HL-60 (cell line): ENCODE measurements around the gene FCRL6.

Experiments used
- DNase-seq, 2 experiments: peaks; one replicate each; pipeline ENCODE4 v3.0.0-alpha.2; 2010 to 2020; ENCODE audit warnings: low read depth in 1 of 2, low spot score in 1 of 2
- H3K27ac ChIP-seq: fragments of 250-450 bp; sonication (Bioruptor Pico); replicated peaks from 2 replicates; pipeline ENCODE4 v1.5.1; 2020; ENCODE audit warnings: mild to moderate bottlenecking, moderate library complexity
- H3K27me3 ChIP-seq: fragments of 250-450 bp; sonication (Bioruptor Pico); 2 replicates; pipeline ENCODE4 v1.5.1; 2021; ENCODE audit warnings: mild to moderate bottlenecking, moderate library complexity; ENCODE audit not compliant: insufficient read depth, poor library complexity, severe bottlenecking
- H3K4me3 ChIP-seq: replicated peaks from 2 replicates; pipeline ENCODE4 v1.5.1; 2011; ENCODE audit warnings: mild to moderate bottlenecking, control low read depth, low read length; ENCODE audit not compliant: insufficient read depth
- CTCF ChIP-seq: IDR thresholded peaks from one replicate; pipeline ENCODE4 v1.5.1; 2011; ENCODE audit warnings: low read length, control low read depth, inconsistent platforms; ENCODE audit not compliant: insufficient read depth
- GABPA ChIP-seq: IDR thresholded peaks from 2 replicates; pipeline ENCODE4 v1.6.1; 2012; ENCODE audit warnings: low read depth
- POLR2AphosphoS5 ChIP-seq: IDR thresholded peaks from 2 replicates; pipeline ENCODE4 v1.6.1; 2012; ENCODE audit warnings: low read depth
- REST ChIP-seq: IDR thresholded peaks from 2 replicates; pipeline ENCODE4 v1.6.1; 2012; ENCODE audit warnings: low read depth; ENCODE audit not compliant: insufficient replicate concordance
- SPI1 ChIP-seq: IDR thresholded peaks from 2 replicates; pipeline ENCODE4 v1.6.1; 2012; ENCODE audit warnings: low read depth, mild to moderate bottlenecking, borderline replicate concordance

Gene FCRL6

GRCh38 chr1:159828176-159828575, 26.0 kb downstream of the FCRL6 start:
- H3K27ac ChIP-seq: no peak overlapping the region
- TF ChIP-seq POLR2AphosphoS5: no peak
- TF ChIP-seq SPI1: no peak
- no peak for TF ChIP-seq GABPA
- no peak for TF ChIP-seq CTCF
- TF ChIP-seq REST: no peak
- no peaks in the 10 kb centered on the region for H3K27me3 ChIP-seq
- no peak overlapping the region for H3K4me3 ChIP-seq
- DNase-seq: no peak

GRCh38 chr1:159828581-159829272, 26.6 kb downstream of the FCRL6 start:
- H3K27ac ChIP-seq: no peak overlapping the region
- TF ChIP-seq SPI1 (no peak), POLR2AphosphoS5 (no peak), REST (no peak), GABPA (no peak), CTCF (no peak)
- H3K4me3 ChIP-seq: no peak overlapping the region
- no peak for DNase-seq
- H3K27me3 ChIP-seq: no peaks in the 10 kb centered on the region

- peak; percentile 61 to 80 for DNase-seq
Observed at GRCh38 chr1:159829273-159829634, 27.1 kb downstream of the FCRL6 start.

More at GRCh38 chr1:159829273-159829634, 27.1 kb downstream of the FCRL6 start:
- Histone ChIP-seq H3K27me3 (no peaks in the 10 kb centered on the region), H3K27ac (no peak overlapping the region), H3K4me3 (no peak overlapping the region)
- TF ChIP-seq GABPA (no peak), CTCF (peak; percentile 47), SPI1 (peak; percentile 69), REST (no peak)
